Sigmoid colon (tissue), 7 donors: ENCODE data around the gene GRID1. TPM values are rescaled to one million over a fixed set of nuclear protein-coding genes. Genes with fewer than 3 reads are reported as not detected.

Source experiments
- DNase-seq: peaks from one replicate; pipeline ENCODE4 v3.0.0-alpha.2; 2019
- H3K27ac ChIP-seq, 4 donors: fragments of 200-600 bp; sonication (generic); one replicate each; pipeline ENCODE4 v1.5.1; 2016 to 2019; ENCODE audit warnings: mild to moderate bottlenecking in 1 of 4
- H3K27me3 ChIP-seq, 3 donors: fragments of 200-600 bp; sonication (generic); one replicate each; pipeline ENCODE4 v1.5.1; 2019; ENCODE audit warnings: mild to moderate bottlenecking in 1 of 3
- H3K36me3 ChIP-seq, 4 donors: fragments of 200-600 bp; sonication (generic); one replicate each; pipeline ENCODE4 v1.5.1; 2016 to 2019
- H3K4me1 ChIP-seq, 4 donors: fragments of 200-600 bp; sonication (generic); one replicate each; pipeline ENCODE4 v1.5.1; 2017 to 2019
- H3K4me3 ChIP-seq, 4 donors: fragments of 200-600 bp; sonication (generic); one replicate each; pipeline ENCODE4 v1.5.1; 2017 to 2019; ENCODE audit warnings: mild to moderate bottlenecking in 2 of 4, moderate library complexity in 1 of 4
- H3K9me3 ChIP-seq, 4 donors: fragments of 200-600 bp in 3 of 4; sonication (generic) in 3 of 4; one replicate each; pipeline versions ENCODE4 v1.5.1 to v1.6.1; 2013 to 2019
- EP300 ChIP-seq, 4 donors: sonication (generic); formaldehyde crosslinking; IDR thresholded peaks; one replicate each; pipeline ENCODE4 v1.6.1; 2017; ENCODE audit warnings: antibody characterized with exemption in 4 of 4
- POLR2A ChIP-seq, 2 donors: fragments of 450-650 bp; IDR thresholded peaks; one replicate each; pipeline ENCODE4 v1.6.1; 2016; ENCODE audit warnings: antibody characterized with exemption in 2 of 2, mild to moderate bottlenecking in 2 of 2, moderate library complexity in 2 of 2
- POLR2AphosphoS5 ChIP-seq, 4 donors: sonication (generic); formaldehyde crosslinking; IDR thresholded peaks; one replicate each; pipeline ENCODE4 v1.6.1; 2017; ENCODE audit warnings: antibody characterized with exemption in 4 of 4
- WGBS, 2 donors: extraction: QIAGEN DNeasy Blood & Tissue Kit; methylation state at CpG; one replicate each; pipeline ENCODE4 v1.1.7; 2013; 5-methylcytosine and 5-hydroxymethylcytosine counted together
- intact Hi-C: fragments of 100-400 bp; cut with DNase I; formaldehyde crosslinking; loops from one replicate; pipeline ENCODE4 v1.15.1; 2023
- polyA plus RNA-seq, 3 donors: library from polyadenylated mRNA; stranded (reverse); fragments of 200-250 nt; gene quantifications; one replicate each; pipeline ENCODE4 v1.2.3, GENCODE V29; 2013
- total RNA-seq, 4 donors: library from RNA; depleted of rRNA; stranded (reverse); fragments of >200 nt; gene quantifications; one replicate each; pipeline ENCODE4 v1.1.0, GENCODE V29; 2016
- TF ChIP-seq, protein P1 (sequence below), 4 experiments: fragments of 450-650 bp in 3 of 4; fragments of 200-600 bp in 1 of 4; IDR thresholded peaks; one replicate each; pipeline ENCODE4 v1.5.1; 2016 to 2019; ENCODE audit warnings: antibody characterized with exemption in 4 of 4, mild to moderate bottlenecking in 3 of 4, moderate library complexity in 2 of 4
- donor health status: healthy with polysubstance abuse.
- donor health status: Bipolar disorder and iron deficiency.
- donor health status: healthy.

The GRID1 gene
- total and polyA plus RNA-seq, 7 donors = 0.66 to 4.7 (median 1.1) TPM; not detected in 2

DNA sequence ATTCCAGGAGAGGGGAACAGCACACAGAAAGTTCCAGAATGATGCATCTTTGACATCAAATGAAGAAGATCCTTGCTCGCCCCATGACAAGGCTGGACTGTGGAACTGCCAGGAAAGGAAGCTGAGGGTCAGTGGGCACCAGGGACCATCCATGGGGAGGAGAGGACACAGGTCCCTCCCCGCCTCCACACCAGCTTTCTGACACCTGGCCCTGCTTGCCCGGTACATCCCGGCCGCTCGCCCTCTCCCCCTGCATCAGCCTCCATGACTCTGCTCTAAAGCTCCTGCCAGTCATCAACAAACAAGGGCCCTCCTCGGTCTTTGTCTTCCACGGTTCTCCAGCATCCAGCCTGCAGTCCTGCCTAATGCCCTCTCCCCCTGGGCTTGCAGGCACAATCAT lies 222.3 kb downstream of the GRID1 start:
- Histone ChIP-seq H3K27me3 (no peaks in the 10 kb centered on the region), H3K4me3 (no peak overlapping the region), H3K36me3 (no peaks in the 10 kb centered on the region), H3K27ac (no peak overlapping the region), H3K4me1 (no peaks in the 10 kb centered on the region), H3K9me3 (no peaks in the 10 kb centered on the region)
- intact Hi-C loops = no loop called here
- 80 to 82% methylated on average over 8 of the region's 8 CpGs for WGBS, 2 donors
- TF ChIP-seq POLR2A (IDR thresholded peaks at IDR 0.05) (no peak), POLR2AphosphoS5 (IDR thresholded peaks at IDR 0.05) (no peak), EP300 (IDR thresholded peaks at IDR 0.05) (no peak)
- TF ChIP-seq, protein P1, sequence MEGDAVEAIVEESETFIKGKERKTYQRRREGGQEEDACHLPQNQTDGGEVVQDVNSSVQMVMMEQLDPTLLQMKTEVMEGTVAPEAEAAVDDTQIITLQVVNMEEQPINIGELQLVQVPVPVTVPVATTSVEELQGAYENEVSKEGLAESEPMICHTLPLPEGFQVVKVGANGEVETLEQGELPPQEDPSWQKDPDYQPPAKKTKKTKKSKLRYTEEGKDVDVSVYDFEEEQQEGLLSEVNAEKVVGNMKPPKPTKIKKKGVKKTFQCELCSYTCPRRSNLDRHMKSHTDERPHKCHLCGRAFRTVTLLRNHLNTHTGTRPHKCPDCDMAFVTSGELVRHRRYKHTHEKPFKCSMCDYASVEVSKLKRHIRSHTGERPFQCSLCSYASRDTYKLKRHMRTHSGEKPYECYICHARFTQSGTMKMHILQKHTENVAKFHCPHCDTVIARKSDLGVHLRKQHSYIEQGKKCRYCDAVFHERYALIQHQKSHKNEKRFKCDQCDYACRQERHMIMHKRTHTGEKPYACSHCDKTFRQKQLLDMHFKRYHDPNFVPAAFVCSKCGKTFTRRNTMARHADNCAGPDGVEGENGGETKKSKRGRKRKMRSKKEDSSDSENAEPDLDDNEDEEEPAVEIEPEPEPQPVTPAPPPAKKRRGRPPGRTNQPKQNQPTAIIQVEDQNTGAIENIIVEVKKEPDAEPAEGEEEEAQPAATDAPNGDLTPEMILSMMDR (IDR thresholded peaks at IDR 0.05) = no peak
- DNase-seq = no peak

DNA sequence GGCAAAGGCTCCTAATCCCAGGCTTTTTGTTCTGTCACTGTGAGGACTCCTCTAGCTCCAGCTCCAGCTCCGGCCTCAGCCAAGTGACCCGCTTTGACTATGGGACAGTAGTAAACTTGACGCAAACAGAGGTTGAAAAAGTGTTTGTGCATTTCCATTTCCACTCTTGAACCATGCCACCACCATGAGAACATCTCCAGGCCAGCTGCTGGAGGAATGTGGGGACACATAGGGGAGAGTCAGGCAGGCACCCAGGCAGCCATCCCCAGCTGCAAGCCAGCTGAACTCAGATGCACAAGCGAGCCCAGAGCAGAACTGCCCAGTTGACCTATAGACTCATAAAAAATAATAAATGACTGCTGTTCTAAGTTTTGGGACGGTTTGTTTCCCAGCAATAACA lies 224.7 kb downstream of the GRID1 start:
- no peak for TF ChIP-seq POLR2A (IDR thresholded peaks at IDR 0.05)
- Histone ChIP-seq H3K4me1 (no peaks in the 10 kb centered on the region), H3K4me3 (no peak overlapping the region), H3K27me3 (no peaks in the 10 kb centered on the region), H3K36me3 (no peaks in the 10 kb centered on the region), H3K9me3 (no peaks in the 10 kb centered on the region), H3K27ac (no peak overlapping the region)
- intact Hi-C loops = no loop called here
- DNase-seq = no peak
- WGBS, 2 donors = 56 to 81% methylated on average over 5 of the region's 5 CpGs

DNA sequence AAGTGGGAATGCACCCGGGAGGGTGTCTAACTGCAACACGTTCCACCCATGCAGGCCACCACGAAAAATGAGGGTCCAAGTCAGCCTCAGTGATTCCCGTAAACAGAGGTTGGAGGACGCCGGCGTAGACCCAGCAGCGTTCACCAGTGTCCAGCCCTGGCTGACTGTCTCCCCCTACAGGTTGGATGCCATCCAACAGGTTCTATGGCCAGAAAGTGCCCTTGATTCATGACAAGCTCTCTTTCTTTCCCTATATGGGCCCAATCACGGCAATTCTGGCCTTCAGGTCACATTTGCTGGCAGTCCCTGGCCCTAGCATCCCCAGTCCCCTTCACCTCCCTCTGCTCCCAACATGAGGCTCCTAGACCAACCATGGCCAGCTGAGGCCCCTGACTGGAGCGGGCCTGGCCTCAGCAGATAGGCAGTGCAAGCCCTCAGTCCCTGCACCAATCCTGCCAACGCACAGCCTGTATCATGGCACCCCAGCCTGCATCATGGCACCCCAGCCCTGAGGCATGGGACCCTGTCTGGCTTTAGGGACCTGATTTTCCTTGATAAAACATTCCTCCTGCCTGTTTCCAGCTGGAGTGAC lies 227.4 kb downstream of the GRID1 start:
- WGBS, 2 donors = 87 to 91% methylated on average over 11 of the region's 11 CpGs
- Histone ChIP-seq H3K36me3 (no peaks in the 10 kb centered on the region), H3K27me3 (no peaks in the 10 kb centered on the region), H3K9me3 (no peaks in the 10 kb centered on the region), H3K27ac (no peak overlapping the region), H3K4me3 (no peak overlapping the region), H3K4me1 (no peaks in the 10 kb centered on the region)
- TF ChIP-seq POLR2A (IDR thresholded peaks at IDR 0.05) (no peak), EP300 (IDR thresholded peaks at IDR 0.05) (no peak), POLR2AphosphoS5 (IDR thresholded peaks at IDR 0.05) (no peak)
- TF ChIP-seq, protein P1 (IDR thresholded peaks at IDR 0.05) = no peak
- intact Hi-C loops = no loop called here
- DNase-seq = no peak

DNA sequence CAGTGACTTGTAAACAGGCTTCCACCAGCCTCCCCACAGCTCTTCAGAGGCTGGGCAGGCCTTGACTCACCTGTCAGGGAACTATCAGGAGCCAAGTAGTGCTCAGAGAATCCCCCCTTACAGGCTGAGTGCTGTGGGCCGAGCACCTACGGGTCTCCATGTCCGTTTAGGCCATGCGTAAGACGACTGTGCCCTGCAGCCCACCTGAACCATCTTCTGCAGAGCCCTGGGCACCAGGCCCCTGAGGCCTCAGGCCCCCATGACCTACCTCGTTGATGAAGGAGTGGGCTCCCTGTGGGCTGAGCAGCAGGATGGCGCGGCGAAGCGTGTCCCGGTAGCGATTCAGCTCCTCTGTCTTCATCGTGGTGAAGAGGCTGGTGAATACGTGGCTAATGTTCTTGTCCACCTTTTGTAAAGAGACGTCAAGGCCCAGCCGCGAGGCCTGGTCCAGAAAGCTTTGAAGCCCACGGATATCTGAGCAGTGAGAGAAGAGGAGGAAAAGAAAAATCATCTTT lies 228.0 kb downstream of the GRID1 start:
- no peak overlapping the region for H3K27ac ChIP-seq
- TF ChIP-seq EP300 (IDR thresholded peaks at IDR 0.05) (no peak), POLR2A (IDR thresholded peaks at IDR 0.05) (no peak), POLR2AphosphoS5 (IDR thresholded peaks at IDR 0.05) (no peak)
- TF ChIP-seq, protein P1 (IDR thresholded peaks at IDR 0.05) = no peak
- 93 to 95% methylated on average over 18 of the region's 18 CpGs for WGBS, 2 donors
- H3K9me3 ChIP-seq = no peaks in the 10 kb centered on the region
- no peak for DNase-seq
- no peaks in the 10 kb centered on the region for H3K36me3 ChIP-seq
- no peaks in the 10 kb centered on the region for H3K27me3 ChIP-seq
- H3K4me3 ChIP-seq = no peak overlapping the region
- intact Hi-C loops = no loop called here
- no peaks in the 10 kb centered on the region for H3K4me1 ChIP-seq

DNA sequence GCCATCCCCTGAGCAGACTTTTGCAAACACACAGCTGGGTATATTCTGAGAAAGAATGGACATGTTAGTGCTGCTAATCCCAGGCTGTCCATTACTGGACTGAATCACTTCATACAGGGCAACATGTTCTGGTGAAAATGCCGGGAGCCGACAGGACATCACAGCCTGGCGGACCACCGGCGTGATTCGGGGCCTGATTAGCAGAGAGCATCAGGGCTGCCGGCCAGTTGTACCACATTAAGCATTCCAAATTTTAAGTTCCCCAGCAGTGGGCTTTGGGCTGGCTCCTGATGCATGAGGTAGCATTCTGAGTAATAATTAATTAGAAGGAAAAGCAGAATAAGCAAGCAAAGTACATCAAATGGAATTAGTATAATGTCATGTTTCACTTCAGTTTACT lies 229.0 kb downstream of the GRID1 start:
- intact Hi-C loops = no loop called here
- H3K27me3 ChIP-seq = no peaks in the 10 kb centered on the region
- no peak overlapping the region for H3K4me3 ChIP-seq
- no peaks in the 10 kb centered on the region for H3K4me1 ChIP-seq
- TF ChIP-seq, protein P1 (IDR thresholded peaks at IDR 0.05) = no peak
- TF ChIP-seq POLR2AphosphoS5 (IDR thresholded peaks at IDR 0.05) = no peak
- TF ChIP-seq POLR2A (IDR thresholded peaks at IDR 0.05) = no peak
- no peak for TF ChIP-seq EP300 (IDR thresholded peaks at IDR 0.05)
- H3K27ac ChIP-seq = no peak overlapping the region
- no peak for DNase-seq
- H3K36me3 ChIP-seq = no peaks in the 10 kb centered on the region
- 91 to 95% methylated on average over 7 of the region's 7 CpGs for WGBS, 2 donors
- H3K9me3 ChIP-seq = no peaks in the 10 kb centered on the region
